ENCODE data around the gene SNRK.

- no peak for TF ChIP-seq CTCF (IDR thresholded peaks at IDR 0.05)
- no peak for TF ChIP-seq POLR2AphosphoS5 (IDR thresholded peaks at IDR 0.05)
- TF ChIP-seq EP300 (IDR thresholded peaks at IDR 0.05): no peak
Measured at GRCh38 chr3:43347774-43348173, 61.4 kb downstream of the SNRK start.

Measured in gastroesophageal sphincter (tissue), 3 donors.